Kidney epithelial cell (primary cell): ENCODE measurements around the gene CDC45. TPM values are rescaled to one million over a fixed set of nuclear protein-coding genes. Genes with fewer than 3 reads are reported as not detected.

Experiments used
- DNase-seq: peaks from one replicate; pipeline ENCODE4 v3.0.0-alpha.2; 2010; ENCODE audit warnings: low read depth
- H3K27me3 ChIP-seq: 2 replicates; pipeline ENCODE4 v1.6.0; 2011; ENCODE audit warnings: low read length; ENCODE audit not compliant: control insufficient read depth, insufficient read depth
- H3K36me3 ChIP-seq: 2 replicates; pipeline ENCODE4 v1.5.1; 2011; ENCODE audit warnings: low read length; ENCODE audit not compliant: control insufficient read depth, insufficient read depth
- H3K4me3 ChIP-seq: 2 replicates; pipeline ENCODE4 v1.5.1; 2011; ENCODE audit warnings: low read depth, mild to moderate bottlenecking, control low read depth, low read length
- total RNA-seq: library from RNA; depleted of rRNA; stranded (reverse); fragments of >200 nt; gene quantifications from 2 replicates; pipeline ENCODE4 v1.2.3, GENCODE V29; 2015
- TF ChIP-seq, protein P1 (sequence below): IDR thresholded peaks from 2 replicates; pipeline ENCODE4 v1.5.1; 2011; ENCODE audit warnings: mild to moderate bottlenecking, moderate library complexity, low read length, control low read depth, inconsistent platforms; ENCODE audit not compliant: insufficient read depth, poor library complexity, severe bottlenecking

The CDC45 gene
- total RNA-seq, 1 donor from 2014 or later: 5.6 TPM

DNA sequence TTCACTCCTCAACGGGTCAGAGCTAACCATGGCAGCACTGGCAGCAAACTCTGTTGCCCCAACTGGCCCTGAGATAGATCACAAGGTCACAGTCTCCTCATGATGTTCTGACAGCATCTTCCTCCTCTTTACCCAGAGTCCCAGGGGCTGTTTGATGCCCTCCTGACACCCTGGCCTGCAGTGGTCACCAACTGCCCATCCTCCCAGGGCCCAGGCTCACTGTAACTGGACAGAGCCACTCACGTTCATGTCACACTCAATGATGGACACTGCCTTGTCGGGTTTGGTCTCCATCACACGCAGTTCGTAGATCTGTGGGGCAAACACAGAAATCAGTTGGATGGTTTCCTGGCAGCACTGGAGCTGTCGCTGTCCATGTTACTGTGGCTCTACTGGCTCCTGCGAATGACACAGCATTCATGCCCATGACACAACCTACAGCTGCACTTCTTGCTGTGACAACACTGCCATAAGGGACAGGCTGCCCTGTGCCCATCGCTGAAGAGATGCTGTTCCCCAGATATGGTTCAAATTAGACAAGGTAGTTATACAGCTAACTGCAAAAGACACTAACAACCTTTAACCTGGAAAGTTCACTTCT, 21.8 kb upstream of the CDC45 start:
- TF ChIP-seq, protein P1, sequence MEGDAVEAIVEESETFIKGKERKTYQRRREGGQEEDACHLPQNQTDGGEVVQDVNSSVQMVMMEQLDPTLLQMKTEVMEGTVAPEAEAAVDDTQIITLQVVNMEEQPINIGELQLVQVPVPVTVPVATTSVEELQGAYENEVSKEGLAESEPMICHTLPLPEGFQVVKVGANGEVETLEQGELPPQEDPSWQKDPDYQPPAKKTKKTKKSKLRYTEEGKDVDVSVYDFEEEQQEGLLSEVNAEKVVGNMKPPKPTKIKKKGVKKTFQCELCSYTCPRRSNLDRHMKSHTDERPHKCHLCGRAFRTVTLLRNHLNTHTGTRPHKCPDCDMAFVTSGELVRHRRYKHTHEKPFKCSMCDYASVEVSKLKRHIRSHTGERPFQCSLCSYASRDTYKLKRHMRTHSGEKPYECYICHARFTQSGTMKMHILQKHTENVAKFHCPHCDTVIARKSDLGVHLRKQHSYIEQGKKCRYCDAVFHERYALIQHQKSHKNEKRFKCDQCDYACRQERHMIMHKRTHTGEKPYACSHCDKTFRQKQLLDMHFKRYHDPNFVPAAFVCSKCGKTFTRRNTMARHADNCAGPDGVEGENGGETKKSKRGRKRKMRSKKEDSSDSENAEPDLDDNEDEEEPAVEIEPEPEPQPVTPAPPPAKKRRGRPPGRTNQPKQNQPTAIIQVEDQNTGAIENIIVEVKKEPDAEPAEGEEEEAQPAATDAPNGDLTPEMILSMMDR: no peak
- no peaks in the 10 kb centered on the region for H3K27me3 ChIP-seq
- no peak overlapping the region for H3K4me3 ChIP-seq
- no peak for DNase-seq
- peaks cover 3% of the 10 kb centered on the region for H3K36me3 ChIP-seq

DNA sequence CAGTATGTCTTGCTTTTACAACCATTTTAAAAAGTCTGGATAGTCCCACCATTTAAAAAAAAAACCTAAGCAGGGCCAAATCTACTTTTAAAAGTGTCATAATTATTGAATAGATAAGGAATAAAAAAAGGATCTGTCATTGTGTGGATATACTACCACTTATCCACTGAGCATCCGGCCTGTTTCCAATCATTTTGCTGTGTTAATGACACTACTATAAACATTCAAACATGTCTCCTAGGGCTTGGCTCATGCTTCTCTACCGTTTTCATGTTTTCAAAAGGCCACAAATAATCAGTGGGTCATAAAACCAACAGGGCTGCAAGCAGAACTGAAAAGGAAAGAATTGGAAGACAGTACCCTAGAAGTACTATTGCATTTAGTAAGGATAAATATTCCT, 19.7 kb upstream of the CDC45 start:
- peaks cover 2% of the 10 kb centered on the region for H3K36me3 ChIP-seq
- no peak overlapping the region for H3K4me3 ChIP-seq
- H3K27me3 ChIP-seq: no peaks in the 10 kb centered on the region
- DNase-seq: no peak
- TF ChIP-seq, protein P1: no peak

DNA sequence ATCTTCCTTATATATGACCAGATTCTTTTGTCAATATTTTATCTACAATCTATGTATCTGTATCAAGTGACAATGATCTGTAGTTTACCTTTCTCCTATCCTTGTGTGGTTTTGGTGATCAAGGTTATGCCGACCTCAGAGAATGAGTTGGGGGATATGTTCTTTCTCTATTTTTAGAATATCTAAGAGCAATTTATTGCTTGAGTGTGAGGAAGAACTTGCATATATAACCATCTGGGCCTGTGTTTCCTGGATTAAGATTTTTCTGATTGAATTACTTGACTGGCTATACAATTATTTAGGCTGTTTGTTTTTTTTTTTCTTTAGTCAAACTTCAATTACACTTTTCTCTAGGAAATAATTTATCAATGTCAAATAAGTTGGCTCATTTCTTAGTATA, 18.2 kb upstream of the CDC45 start:
- DNase-seq: no peak
- peaks cover 2% of the 10 kb centered on the region for H3K36me3 ChIP-seq

DNA sequence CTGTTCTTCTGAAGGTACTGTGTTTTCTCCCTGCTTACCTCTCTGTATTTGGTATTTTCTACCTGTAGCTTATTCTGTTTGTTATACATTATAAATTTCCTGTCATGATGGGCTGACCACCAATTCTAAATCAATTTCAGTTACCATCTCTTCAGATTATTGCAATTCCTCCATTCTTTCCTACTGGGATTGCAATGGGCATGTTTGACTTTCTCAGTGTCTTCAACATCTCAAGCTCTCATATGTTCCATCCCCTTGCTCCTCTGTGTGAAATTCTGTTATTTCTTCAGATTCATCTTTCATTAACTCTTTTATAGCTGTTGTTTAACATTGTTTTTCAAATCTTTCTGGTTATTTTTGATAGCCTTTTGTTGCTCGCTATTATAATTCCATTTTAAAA, 16.7 kb upstream of the CDC45 start:
- TF ChIP-seq, protein P1: no peak
- Histone ChIP-seq H3K36me3 (peaks cover 5% of the 10 kb centered on the region), H3K4me3 (no peak overlapping the region), H3K27me3 (no peaks in the 10 kb centered on the region)
- DNase-seq: no peak

More for the DNA sequence above, 18.2 kb upstream of the CDC45 start:
- TF ChIP-seq, protein P1: no peak
- Histone ChIP-seq H3K27me3 (no peaks in the 10 kb centered on the region), H3K4me3 (no peak overlapping the region)

DNA sequence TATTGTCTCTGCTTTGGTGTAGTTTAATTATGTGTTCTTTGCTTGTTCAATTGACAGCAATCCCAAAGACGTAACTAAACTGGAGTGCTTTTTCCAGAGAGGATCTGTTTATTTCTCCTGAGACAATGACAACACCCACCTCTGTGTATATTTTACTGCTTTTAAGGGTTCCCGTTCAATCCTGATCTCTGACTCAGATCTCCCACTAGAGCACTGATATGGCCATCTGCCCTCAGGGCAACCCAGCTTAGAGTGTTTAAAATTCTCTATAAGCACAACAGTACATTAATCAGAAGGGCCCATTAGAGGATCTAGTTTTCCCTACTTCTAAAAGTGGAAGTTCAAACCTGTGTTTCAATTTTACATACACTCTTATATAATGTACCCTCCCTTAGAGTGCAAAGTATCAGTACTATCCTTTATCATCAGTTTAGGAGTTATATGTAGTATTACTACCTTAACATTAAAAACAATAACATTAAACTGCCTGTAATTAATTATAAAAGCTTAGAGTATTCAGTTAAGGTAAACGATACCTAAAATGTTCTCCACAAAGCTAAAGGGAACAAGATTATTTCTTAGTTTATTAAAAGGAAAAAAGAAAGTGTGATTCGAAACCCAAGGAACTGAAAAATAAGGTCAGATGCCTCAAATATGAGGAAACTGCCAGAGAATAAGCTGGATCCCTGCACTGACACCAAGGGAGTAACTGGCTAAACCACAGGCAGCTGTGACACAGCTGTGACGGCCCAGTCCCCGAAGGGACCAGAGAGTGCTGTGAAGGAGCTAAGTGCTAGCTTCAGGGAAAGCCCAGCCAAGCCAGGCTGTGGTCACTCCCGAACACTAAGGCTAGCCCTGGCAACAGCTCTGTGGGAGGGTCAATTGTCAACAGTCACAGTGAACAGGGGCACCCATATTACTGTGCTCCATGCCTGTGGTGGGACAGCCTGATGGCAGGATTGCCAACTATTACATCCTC, 15.9 kb upstream of the CDC45 start:
- peaks cover 5% of the 10 kb centered on the region for H3K36me3 ChIP-seq
- TF ChIP-seq, protein P1: no peak
- no peak for DNase-seq
- no peak overlapping the region for H3K4me3 ChIP-seq
- H3K27me3 ChIP-seq: no peaks in the 10 kb centered on the region
